Measurements from ENCODE around the gene LRMDA. TPM values are rescaled to one million over a fixed set of nuclear protein-coding genes. Genes with fewer than 3 reads are reported as not detected.

Gene LRMDA
- total and polyA plus RNA-seq, 2 donors from 2014 or later: 23.2 to 48.6 TPM

DNA sequence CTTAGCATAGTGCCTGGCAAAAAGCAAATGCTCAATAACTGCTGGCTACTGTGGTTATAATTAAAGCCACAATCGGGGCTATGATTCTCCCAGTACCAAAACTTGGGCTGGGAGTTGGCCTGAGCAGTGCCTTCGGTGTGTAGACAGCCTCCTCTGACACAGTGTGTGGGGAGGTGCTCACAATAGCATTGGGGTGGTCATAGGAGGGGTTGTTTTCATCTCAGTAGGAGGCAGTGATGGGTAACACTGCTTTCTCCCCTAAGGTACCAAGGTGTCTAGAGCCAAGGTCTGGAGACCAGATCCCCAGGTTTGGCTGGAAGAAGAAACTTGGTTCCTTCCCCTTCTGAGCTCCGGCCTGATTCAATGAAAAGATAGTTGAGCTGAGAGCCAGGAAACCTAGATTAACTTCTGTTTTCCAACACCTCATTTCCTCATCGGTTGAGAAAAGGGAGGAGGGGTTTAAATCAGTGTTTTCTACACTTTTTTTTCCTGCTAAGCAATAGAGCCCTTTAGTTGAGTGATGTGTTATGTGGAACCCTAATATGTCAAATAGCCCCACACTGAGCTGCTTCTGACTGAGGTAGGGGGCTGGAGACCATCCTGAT is 68.2 kb downstream of the LRMDA start:
- H3K4me1 ChIP-seq (ENCODE audit: control insufficient read depth in 2 of 3, insufficient read depth in 2 of 3, low read depth in 1 of 3, low read length in 3 of 3): no peaks in the 10 kb centered on the region
- intact Hi-C loops (cut with DNase I): no loop called here
- no peak for DNase-seq
- no peak overlapping the region for H3K27ac ChIP-seq (ENCODE audit: low read depth in 2 of 2, low read length in 2 of 2)
- no peak overlapping the region for H3K9ac ChIP-seq (ENCODE audit: low read length in 3 of 3)
- no peaks in the 10 kb centered on the region for H3K36me3 ChIP-seq (ENCODE audit: control insufficient read depth in 2 of 3, insufficient read depth in 3 of 3, low read length in 3 of 3)
- no peak for FAIRE-seq
- TF ChIP-seq, protein P1, sequence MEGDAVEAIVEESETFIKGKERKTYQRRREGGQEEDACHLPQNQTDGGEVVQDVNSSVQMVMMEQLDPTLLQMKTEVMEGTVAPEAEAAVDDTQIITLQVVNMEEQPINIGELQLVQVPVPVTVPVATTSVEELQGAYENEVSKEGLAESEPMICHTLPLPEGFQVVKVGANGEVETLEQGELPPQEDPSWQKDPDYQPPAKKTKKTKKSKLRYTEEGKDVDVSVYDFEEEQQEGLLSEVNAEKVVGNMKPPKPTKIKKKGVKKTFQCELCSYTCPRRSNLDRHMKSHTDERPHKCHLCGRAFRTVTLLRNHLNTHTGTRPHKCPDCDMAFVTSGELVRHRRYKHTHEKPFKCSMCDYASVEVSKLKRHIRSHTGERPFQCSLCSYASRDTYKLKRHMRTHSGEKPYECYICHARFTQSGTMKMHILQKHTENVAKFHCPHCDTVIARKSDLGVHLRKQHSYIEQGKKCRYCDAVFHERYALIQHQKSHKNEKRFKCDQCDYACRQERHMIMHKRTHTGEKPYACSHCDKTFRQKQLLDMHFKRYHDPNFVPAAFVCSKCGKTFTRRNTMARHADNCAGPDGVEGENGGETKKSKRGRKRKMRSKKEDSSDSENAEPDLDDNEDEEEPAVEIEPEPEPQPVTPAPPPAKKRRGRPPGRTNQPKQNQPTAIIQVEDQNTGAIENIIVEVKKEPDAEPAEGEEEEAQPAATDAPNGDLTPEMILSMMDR (IDR thresholded peaks at IDR 0.05; ENCODE audit: borderline replicate concordance, extremely low read depth, insufficient read depth): no peak
- no peaks in the 10 kb centered on the region for H3K27me3 ChIP-seq (ENCODE audit: control insufficient read depth, insufficient read depth, low read length)
- H3K9me3 ChIP-seq (ENCODE audit: control insufficient read depth in 2 of 3, insufficient read depth in 1 of 3, low read length in 3 of 3): no peaks in the 10 kb centered on the region
- H3K4me3 ChIP-seq (ENCODE audit: low read length in 3 of 3): no peak overlapping the region

DNA sequence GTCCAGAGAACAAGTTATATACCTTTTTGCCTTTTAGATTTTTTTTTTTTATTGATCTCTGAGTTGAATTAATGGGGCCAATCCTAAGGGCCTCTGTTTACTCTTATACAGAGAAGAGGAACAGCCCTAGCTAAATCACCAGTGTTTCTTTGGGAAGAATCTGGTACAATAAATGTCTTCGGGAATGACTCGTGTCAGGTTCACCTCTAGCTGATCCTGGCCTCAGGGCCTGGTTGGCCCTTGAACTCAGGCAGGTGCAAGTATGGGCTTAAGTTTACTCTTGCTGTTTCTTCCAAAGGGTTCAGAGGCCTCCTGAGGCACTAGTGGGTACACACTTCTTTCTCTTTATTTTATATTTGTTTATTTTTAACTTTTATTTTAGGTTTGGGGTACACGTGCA is 71.0 kb downstream of the LRMDA start:
- no peak overlapping the region for H3K27ac ChIP-seq (ENCODE audit: low read depth in 2 of 2, low read length in 2 of 2)

DNA sequence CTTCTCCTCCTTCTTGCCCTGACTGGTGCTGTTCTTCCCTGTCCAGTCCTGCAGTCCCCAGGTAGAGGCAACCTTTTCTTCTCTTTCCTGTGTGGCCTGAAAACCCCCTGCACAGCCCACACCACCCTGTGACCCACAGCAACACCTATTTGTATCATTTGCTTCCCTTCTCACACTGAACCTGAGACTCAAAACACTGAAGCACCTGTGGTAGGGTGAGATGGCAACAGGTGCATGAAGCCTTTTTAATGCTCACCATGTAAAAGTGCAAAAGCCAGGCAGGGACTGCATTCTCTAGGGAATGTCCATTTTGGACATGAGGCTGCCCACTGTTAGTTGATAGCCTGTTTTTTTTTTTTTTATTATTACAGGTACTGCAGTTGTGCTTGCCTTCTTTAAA is 71.4 kb downstream of the LRMDA start:
- DNase-seq (no peak), FAIRE-seq (no peak)
- Histone ChIP-seq H3K9me3 (ENCODE audit: control insufficient read depth in 2 of 3, insufficient read depth in 1 of 3, low read length in 3 of 3) (no peaks in the 10 kb centered on the region), H3K4me3 (ENCODE audit: low read length in 3 of 3) (no peak overlapping the region), H3K9ac (ENCODE audit: low read length in 3 of 3) (no peak overlapping the region), H3K4me1 (ENCODE audit: control insufficient read depth in 2 of 3, insufficient read depth in 2 of 3, low read depth in 1 of 3, low read length in 3 of 3) (peaks cover 0 to 7% (median 6%) of the 10 kb centered on the region in 3 donors), H3K27ac (ENCODE audit: low read depth in 2 of 2, low read length in 2 of 2) (no peak overlapping the region), H3K36me3 (ENCODE audit: control insufficient read depth in 2 of 3, insufficient read depth in 3 of 3, low read length in 3 of 3) (no peaks in the 10 kb centered on the region), H3K27me3 (ENCODE audit: control insufficient read depth, insufficient read depth, low read length) (no peaks in the 10 kb centered on the region)
- intact Hi-C loops (cut with DNase I): no loop called here
- TF ChIP-seq, protein P1 (IDR thresholded peaks at IDR 0.05; ENCODE audit: borderline replicate concordance, extremely low read depth, insufficient read depth): no peak

More for the DNA sequence above, 71.0 kb downstream of the LRMDA start:
- Histone ChIP-seq H3K4me1 (ENCODE audit: control insufficient read depth in 2 of 3, insufficient read depth in 2 of 3, low read depth in 1 of 3, low read length in 3 of 3) (peaks cover 0 to 7% (median 6%) of the 10 kb centered on the region in 3 donors), H3K27me3 (ENCODE audit: control insufficient read depth, insufficient read depth, low read length) (no peaks in the 10 kb centered on the region), H3K9me3 (ENCODE audit: control insufficient read depth in 2 of 3, insufficient read depth in 1 of 3, low read length in 3 of 3) (no peaks in the 10 kb centered on the region), H3K9ac (ENCODE audit: low read length in 3 of 3) (no peak overlapping the region), H3K4me3 (ENCODE audit: low read length in 3 of 3) (no peak overlapping the region), H3K36me3 (ENCODE audit: control insufficient read depth in 2 of 3, insufficient read depth in 3 of 3, low read length in 3 of 3) (no peaks in the 10 kb centered on the region)
- DNase-seq (no peak), FAIRE-seq (no peak)
- intact Hi-C loops (cut with DNase I): no loop called here
- TF ChIP-seq, protein P1 (IDR thresholded peaks at IDR 0.05; ENCODE audit: borderline replicate concordance, extremely low read depth, insufficient read depth): no peak

DNA sequence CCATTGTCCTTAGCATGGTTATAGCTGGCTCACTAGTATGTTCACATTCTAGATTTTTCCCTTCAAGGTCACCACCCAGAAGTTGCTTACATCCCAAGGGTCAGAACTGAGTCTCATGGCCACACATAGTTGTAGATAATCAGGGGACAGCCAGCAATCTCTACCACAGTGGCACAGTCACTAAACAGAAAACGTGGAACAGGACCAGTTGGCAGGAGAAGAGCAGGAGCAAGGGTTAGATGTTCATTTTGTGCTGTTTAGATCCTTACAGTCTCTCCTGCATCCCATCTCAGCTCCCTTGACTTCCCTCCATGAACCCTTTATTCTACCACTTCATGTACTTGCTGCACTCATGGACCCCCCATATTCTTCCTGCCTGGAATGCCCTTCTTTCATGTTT is 73.9 kb downstream of the LRMDA start:
- Histone ChIP-seq H3K9ac (ENCODE audit: low read length in 3 of 3) (no peak overlapping the region), H3K27me3 (ENCODE audit: control insufficient read depth, insufficient read depth, low read length) (no peaks in the 10 kb centered on the region), H3K36me3 (ENCODE audit: control insufficient read depth in 2 of 3, insufficient read depth in 3 of 3, low read length in 3 of 3) (no peaks in the 10 kb centered on the region), H3K27ac (ENCODE audit: low read depth in 2 of 2, low read length in 2 of 2) (no peak overlapping the region), H3K9me3 (ENCODE audit: control insufficient read depth in 2 of 3, insufficient read depth in 1 of 3, low read length in 3 of 3) (no peaks in the 10 kb centered on the region), H3K4me3 (ENCODE audit: low read length in 3 of 3) (no peak overlapping the region), H3K4me1 (ENCODE audit: control insufficient read depth in 2 of 3, insufficient read depth in 2 of 3, low read depth in 1 of 3, low read length in 3 of 3) (peaks cover 3 to 11% (median 7%) of the 10 kb centered on the region in 3 donors)
- TF ChIP-seq, protein P1 (IDR thresholded peaks at IDR 0.05; ENCODE audit: borderline replicate concordance, extremely low read depth, insufficient read depth): no peak
- intact Hi-C loops (cut with DNase I): no loop called here
- FAIRE-seq (no peak), DNase-seq (no peak)
